ENCODE results near the gene PLEKHM3. TPM values are rescaled to one million over a fixed set of nuclear protein-coding genes. Genes with fewer than 3 reads are reported as not detected.

PLEKHM3 gene
- total and polyA plus RNA-seq, 4 donors: 3.0 to 18.3 (median 5.5) TPM

DNA sequence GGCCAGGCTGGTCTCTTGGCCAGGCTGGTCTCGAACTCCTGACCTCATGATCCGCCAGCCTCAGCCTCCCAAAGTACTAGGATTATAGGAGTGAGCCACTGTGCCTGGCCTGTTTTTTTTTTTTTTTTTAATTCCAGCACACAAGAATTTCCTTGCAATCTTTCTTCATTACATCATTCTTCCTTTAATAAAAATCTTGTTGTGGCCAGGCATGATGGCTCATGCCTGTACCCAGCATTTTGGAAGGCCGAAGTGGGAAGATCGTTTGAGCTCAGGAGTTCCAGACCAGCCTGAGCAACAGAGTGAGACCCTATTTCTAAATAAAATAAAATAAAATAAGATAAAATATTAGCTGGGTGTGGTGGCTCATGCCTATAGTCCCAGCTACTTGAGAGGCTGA is 21.4 kb upstream of the PLEKHM3 start:
- no peak for DNase-seq (ENCODE audit: low spot score)
- no peak overlapping the region for H3K4me3 ChIP-seq (ENCODE audit: low read depth in 1 of 3, low read length in 3 of 3)
- H3K27ac ChIP-seq (ENCODE audit: low read depth in 1 of 2, low read length in 2 of 2): no peak overlapping the region
- H3K36me3 ChIP-seq (ENCODE audit: control insufficient read depth in 4 of 4, insufficient read depth in 3 of 4, low read depth in 1 of 4, low read length in 3 of 4): no peaks in the 10 kb centered on the region
- no peak overlapping the region for H3K9ac ChIP-seq (ENCODE audit: low read depth in 1 of 2, low read length in 2 of 2)
- TF ChIP-seq TAF1 (conservative IDR thresholded peaks at IDR 0.05) (no peak), RAD21 (IDR thresholded peaks at IDR 0.05) (no peak), EGR1 (IDR thresholded peaks at IDR 0.05; ENCODE audit: low read depth in 2 of 2) (no peak), YY1 (IDR thresholded peaks at IDR 0.05) (no peak), RXRA (IDR thresholded peaks at IDR 0.05) (no peak), SP1 (IDR thresholded peaks at IDR 0.05) (no peak), JUND (IDR thresholded peaks at IDR 0.05) (no peak), HNF4G (IDR thresholded peaks at IDR 0.05) (no peak), NR2F2 (IDR thresholded peaks at IDR 0.05) (no peak), HNF4A (conservative IDR thresholded peaks at IDR 0.05) (no peak), FOXA2 (IDR thresholded peaks at IDR 0.05) (no peak), GABPA (IDR thresholded peaks at IDR 0.05 in 1 of 2, conservative IDR thresholded peaks at IDR 0.05 in 1 of 2) (no peak), FOXA1 (IDR thresholded peaks at IDR 0.05) (no peak)
- TF ChIP-seq, protein P1, sequence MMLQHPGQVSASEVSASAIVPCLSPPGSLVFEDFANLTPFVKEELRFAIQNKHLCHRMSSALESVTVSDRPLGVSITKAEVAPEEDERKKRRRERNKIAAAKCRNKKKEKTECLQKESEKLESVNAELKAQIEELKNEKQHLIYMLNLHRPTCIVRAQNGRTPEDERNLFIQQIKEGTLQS (IDR thresholded peaks at IDR 0.05): no peak
- TF ChIP-seq, protein P2, sequence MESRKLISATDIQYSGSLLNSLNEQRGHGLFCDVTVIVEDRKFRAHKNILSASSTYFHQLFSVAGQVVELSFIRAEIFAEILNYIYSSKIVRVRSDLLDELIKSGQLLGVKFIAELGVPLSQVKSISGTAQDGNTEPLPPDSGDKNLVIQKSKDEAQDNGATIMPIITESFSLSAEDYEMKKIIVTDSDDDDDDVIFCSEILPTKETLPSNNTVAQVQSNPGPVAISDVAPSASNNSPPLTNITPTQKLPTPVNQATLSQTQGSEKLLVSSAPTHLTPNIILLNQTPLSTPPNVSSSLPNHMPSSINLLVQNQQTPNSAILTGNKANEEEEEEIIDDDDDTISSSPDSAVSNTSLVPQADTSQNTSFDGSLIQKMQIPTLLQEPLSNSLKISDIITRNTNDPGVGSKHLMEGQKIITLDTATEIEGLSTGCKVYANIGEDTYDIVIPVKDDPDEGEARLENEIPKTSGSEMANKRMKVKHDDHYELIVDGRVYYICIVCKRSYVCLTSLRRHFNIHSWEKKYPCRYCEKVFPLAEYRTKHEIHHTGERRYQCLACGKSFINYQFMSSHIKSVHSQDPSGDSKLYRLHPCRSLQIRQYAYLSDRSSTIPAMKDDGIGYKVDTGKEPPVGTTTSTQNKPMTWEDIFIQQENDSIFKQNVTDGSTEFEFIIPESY (IDR thresholded peaks at IDR 0.05): no peak
- TF ChIP-seq, protein P3, sequence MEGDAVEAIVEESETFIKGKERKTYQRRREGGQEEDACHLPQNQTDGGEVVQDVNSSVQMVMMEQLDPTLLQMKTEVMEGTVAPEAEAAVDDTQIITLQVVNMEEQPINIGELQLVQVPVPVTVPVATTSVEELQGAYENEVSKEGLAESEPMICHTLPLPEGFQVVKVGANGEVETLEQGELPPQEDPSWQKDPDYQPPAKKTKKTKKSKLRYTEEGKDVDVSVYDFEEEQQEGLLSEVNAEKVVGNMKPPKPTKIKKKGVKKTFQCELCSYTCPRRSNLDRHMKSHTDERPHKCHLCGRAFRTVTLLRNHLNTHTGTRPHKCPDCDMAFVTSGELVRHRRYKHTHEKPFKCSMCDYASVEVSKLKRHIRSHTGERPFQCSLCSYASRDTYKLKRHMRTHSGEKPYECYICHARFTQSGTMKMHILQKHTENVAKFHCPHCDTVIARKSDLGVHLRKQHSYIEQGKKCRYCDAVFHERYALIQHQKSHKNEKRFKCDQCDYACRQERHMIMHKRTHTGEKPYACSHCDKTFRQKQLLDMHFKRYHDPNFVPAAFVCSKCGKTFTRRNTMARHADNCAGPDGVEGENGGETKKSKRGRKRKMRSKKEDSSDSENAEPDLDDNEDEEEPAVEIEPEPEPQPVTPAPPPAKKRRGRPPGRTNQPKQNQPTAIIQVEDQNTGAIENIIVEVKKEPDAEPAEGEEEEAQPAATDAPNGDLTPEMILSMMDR (IDR thresholded peaks at IDR 0.05; ENCODE audit: low read depth, low read length, missing input control): no peak
- TF ChIP-seq, protein P4, sequence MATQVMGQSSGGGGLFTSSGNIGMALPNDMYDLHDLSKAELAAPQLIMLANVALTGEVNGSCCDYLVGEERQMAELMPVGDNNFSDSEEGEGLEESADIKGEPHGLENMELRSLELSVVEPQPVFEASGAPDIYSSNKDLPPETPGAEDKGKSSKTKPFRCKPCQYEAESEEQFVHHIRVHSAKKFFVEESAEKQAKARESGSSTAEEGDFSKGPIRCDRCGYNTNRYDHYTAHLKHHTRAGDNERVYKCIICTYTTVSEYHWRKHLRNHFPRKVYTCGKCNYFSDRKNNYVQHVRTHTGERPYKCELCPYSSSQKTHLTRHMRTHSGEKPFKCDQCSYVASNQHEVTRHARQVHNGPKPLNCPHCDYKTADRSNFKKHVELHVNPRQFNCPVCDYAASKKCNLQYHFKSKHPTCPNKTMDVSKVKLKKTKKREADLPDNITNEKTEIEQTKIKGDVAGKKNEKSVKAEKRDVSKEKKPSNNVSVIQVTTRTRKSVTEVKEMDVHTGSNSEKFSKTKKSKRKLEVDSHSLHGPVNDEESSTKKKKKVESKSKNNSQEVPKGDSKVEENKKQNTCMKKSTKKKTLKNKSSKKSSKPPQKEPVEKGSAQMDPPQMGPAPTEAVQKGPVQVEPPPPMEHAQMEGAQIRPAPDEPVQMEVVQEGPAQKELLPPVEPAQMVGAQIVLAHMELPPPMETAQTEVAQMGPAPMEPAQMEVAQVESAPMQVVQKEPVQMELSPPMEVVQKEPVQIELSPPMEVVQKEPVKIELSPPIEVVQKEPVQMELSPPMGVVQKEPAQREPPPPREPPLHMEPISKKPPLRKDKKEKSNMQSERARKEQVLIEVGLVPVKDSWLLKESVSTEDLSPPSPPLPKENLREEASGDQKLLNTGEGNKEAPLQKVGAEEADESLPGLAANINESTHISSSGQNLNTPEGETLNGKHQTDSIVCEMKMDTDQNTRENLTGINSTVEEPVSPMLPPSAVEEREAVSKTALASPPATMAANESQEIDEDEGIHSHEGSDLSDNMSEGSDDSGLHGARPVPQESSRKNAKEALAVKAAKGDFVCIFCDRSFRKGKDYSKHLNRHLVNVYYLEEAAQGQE (IDR thresholded peaks at IDR 0.05): no peak
- no peaks in the 10 kb centered on the region for H3K4me1 ChIP-seq (ENCODE audit: control insufficient read depth in 4 of 4, insufficient read depth in 4 of 4, low read length in 3 of 4)
- H3K27me3 ChIP-seq (ENCODE audit: control insufficient read depth in 4 of 4, insufficient read depth in 4 of 4, low read length in 3 of 4): no peaks in the 10 kb centered on the region
- no peaks in the 10 kb centered on the region for H3K9me3 ChIP-seq (ENCODE audit: control insufficient read depth in 4 of 4, low read length in 3 of 4)
- 95% methylated on average over 4 of the region's 4 CpGs for WGBS

DNA sequence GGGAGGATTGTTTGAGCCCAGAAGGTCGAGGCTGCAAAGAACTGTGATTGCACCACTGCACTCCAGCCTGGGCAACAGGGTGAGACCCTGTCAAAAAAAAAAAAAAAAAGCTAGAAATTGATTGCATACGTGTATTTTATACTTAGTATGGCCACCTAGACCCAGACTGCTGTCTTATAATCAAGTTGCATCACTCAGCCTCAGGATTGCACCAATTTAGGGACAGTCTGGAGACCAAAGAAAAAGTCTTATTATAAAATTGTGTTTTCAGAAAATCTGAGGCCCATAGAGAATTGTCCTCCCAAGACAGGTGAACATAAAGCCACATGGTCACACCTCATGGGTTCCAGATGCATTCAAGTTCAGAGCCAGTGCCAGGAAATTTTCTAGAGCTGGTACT is 17.1 kb upstream of the PLEKHM3 start:
- no peak for DNase-seq (ENCODE audit: low spot score)
- 85% methylated on average over 2 of the region's 2 CpGs for WGBS
- Histone ChIP-seq H3K9ac (ENCODE audit: low read depth in 1 of 2, low read length in 2 of 2) (no peak overlapping the region), H3K27ac (ENCODE audit: low read depth in 1 of 2, low read length in 2 of 2) (no peak overlapping the region), H3K9me3 (ENCODE audit: control insufficient read depth in 4 of 4, low read length in 3 of 4) (no peaks in the 10 kb centered on the region), H3K4me1 (ENCODE audit: control insufficient read depth in 4 of 4, insufficient read depth in 4 of 4, low read length in 3 of 4) (no peaks in the 10 kb centered on the region), H3K27me3 (ENCODE audit: control insufficient read depth in 4 of 4, insufficient read depth in 4 of 4, low read length in 3 of 4) (no peaks in the 10 kb centered on the region), H3K36me3 (ENCODE audit: control insufficient read depth in 4 of 4, insufficient read depth in 3 of 4, low read depth in 1 of 4, low read length in 3 of 4) (no peaks in the 10 kb centered on the region), H3K4me3 (ENCODE audit: low read depth in 1 of 3, low read length in 3 of 3) (no peak overlapping the region)
- no peak for TF ChIP-seq NR2F2 (IDR thresholded peaks at IDR 0.05)
- TF ChIP-seq EGR1 (IDR thresholded peaks at IDR 0.05; ENCODE audit: low read depth in 2 of 2): no peak
- TF ChIP-seq RXRA (IDR thresholded peaks at IDR 0.05): no peak
- TF ChIP-seq HNF4G (IDR thresholded peaks at IDR 0.05): no peak
- TF ChIP-seq JUND (IDR thresholded peaks at IDR 0.05): no peak
- no peak for TF ChIP-seq YY1 (IDR thresholded peaks at IDR 0.05)
- TF ChIP-seq, protein P4 (IDR thresholded peaks at IDR 0.05): no peak
- TF ChIP-seq GABPA (IDR thresholded peaks at IDR 0.05 in 1 of 2, conservative IDR thresholded peaks at IDR 0.05 in 1 of 2): no peak
- no peak for TF ChIP-seq FOXA2 (IDR thresholded peaks at IDR 0.05)
- TF ChIP-seq, protein P2 (IDR thresholded peaks at IDR 0.05): no peak
- TF ChIP-seq RAD21 (IDR thresholded peaks at IDR 0.05): no peak

Measured in liver (tissue), 9 donors.